Ascending aorta (tissue), 2 donors: ENCODE data around the gene QSOX2. TPM values are rescaled to one million over a fixed set of nuclear protein-coding genes. Genes with fewer than 3 reads are reported as not detected.

Experiments
- DNase-seq, 2 donors: peaks; one replicate each; pipeline ENCODE4 v3.0.0-alpha.2; 2019; ENCODE audit warnings: low spot score in 2 of 2
- H3K27ac ChIP-seq, 2 donors: fragments of 200-600 bp; sonication (generic); one replicate each; pipeline ENCODE4 v1.5.1; 2016 to 2017; ENCODE audit warnings: mild to moderate bottlenecking in 1 of 2
- H3K27me3 ChIP-seq: fragments of 200-600 bp; sonication (generic); one replicate; pipeline ENCODE4 v1.5.1; 2017
- H3K36me3 ChIP-seq, 2 donors: fragments of 200-600 bp; sonication (generic); one replicate each; pipeline ENCODE4 v1.5.1; 2016
- H3K4me1 ChIP-seq, 2 donors: fragments of 200-600 bp; sonication (generic); one replicate each; pipeline ENCODE4 v1.5.1; 2016 to 2017; ENCODE audit warnings: mild to moderate bottlenecking in 1 of 2
- H3K4me3 ChIP-seq, 2 donors: fragments of 200-600 bp; sonication (generic); one replicate each; pipeline ENCODE4 v1.5.1; 2016 to 2017; ENCODE audit warnings: mild to moderate bottlenecking in 1 of 2
- H3K9me3 ChIP-seq, 2 donors: fragments of 200-600 bp; sonication (generic); one replicate each; pipeline ENCODE4 v1.5.1; 2016
- intact Hi-C: fragments of 100-400 bp; cut with DNase I; formaldehyde crosslinking; loops from one replicate; pipeline ENCODE4 v1.15.1; 2023
- total RNA-seq: library from RNA; depleted of rRNA; stranded (reverse); fragments of >200 nt; gene quantifications from one replicate; pipeline ENCODE4 v1.1.0, GENCODE V29; 2016
- TF ChIP-seq, protein P1 (sequence below), 3 experiments: fragments of 200-600 bp in 2 of 3; fragments of 450-650 bp in 1 of 3; sonication (generic) in 2 of 3; IDR thresholded peaks; one replicate each; pipeline ENCODE4 v1.5.1; 2016 to 2019; ENCODE audit warnings: antibody characterized with exemption in 3 of 3, mild to moderate bottlenecking in 1 of 3, moderate library complexity in 1 of 3

The QSOX2 gene
- total RNA-seq, 1 donor from 2014 or later: 3.7 TPM

DNA sequence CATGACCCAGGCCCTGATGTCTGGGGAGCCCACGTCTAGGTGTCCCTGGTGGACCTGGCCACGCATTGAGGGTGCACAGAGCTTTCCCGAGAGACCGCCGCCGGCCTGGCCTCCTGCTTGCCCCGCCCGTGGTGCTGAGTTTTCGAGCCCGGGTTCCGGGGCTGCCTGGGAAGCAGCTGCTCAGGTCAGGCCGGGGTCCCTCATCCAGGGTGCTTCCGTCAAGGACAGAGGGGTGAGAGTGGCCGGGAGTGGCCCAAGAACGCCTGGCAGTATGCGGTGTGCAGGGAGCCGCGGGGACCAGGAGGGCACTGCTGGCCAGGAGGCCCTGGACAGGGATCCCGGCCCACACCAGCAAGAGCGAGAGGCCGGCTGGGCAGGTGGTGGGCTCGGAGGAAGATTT, 38.7 kb upstream of the QSOX2 start:
- intact Hi-C loops: loop anchor here (10.0 kb wide), 1 partner anchor 680 kb away; no protein-coding TSS in a partner anchor
- Histone ChIP-seq H3K4me1 (peaks cover 0 to 3% of the 10 kb centered on the region in 2 donors), H3K4me3 (no peak overlapping the region), H3K9me3 (no peaks in the 10 kb centered on the region), H3K36me3 (no peaks in the 10 kb centered on the region), H3K27me3 (no peaks in the 10 kb centered on the region), H3K27ac (no peak overlapping the region)
- TF ChIP-seq, protein P1, sequence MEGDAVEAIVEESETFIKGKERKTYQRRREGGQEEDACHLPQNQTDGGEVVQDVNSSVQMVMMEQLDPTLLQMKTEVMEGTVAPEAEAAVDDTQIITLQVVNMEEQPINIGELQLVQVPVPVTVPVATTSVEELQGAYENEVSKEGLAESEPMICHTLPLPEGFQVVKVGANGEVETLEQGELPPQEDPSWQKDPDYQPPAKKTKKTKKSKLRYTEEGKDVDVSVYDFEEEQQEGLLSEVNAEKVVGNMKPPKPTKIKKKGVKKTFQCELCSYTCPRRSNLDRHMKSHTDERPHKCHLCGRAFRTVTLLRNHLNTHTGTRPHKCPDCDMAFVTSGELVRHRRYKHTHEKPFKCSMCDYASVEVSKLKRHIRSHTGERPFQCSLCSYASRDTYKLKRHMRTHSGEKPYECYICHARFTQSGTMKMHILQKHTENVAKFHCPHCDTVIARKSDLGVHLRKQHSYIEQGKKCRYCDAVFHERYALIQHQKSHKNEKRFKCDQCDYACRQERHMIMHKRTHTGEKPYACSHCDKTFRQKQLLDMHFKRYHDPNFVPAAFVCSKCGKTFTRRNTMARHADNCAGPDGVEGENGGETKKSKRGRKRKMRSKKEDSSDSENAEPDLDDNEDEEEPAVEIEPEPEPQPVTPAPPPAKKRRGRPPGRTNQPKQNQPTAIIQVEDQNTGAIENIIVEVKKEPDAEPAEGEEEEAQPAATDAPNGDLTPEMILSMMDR (IDR thresholded peaks at IDR 0.05): no peak
- no peak for DNase-seq

DNA sequence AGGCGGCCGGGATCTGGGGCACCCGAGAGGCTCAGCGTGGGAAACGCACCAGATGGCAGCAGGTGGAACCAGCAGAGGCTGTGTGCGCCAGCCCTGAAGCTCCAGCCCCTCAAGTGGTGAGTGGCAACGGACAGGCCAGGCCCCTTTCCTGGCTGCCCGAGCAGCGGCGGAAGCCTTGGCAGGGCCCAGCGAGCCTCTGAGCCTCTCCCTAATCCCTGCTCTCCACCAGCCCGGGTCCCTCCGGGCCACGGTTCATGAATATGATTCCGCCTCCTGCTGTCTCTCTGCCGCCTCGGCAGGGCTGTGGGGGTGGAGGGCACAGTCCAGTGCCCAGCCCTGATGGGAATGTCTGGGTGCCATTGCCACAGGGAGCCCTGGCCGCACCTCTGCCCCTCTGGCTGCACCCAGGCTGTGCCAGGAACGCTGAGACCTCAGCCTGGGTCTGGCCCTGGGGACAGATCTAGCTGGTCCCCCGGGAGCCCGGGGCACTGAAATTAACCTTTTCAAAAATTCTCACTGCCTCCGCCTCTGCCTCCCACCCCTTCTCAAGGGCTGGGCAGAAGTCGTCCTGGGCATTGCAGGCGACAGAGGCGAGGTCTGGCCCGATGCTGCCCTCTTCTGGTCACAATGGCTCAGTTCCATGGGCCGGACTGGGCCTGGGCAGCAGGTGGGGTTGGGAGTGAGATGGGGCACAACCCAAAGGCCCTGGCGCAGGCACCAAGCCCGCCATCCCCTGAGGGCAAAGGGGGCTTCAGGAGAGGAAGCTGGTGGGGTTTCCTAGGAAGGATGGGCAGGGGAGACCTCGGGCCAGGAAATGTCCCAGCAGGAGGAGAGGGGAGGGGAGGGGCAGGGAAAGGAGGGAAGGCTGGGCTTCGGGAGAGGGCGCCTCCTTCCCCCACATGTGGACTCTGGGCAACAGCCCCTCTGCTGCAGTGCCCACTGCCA, 38.0 kb upstream of the QSOX2 start:
- Histone ChIP-seq H3K9me3 (no peaks in the 10 kb centered on the region), H3K4me1 (peaks cover 0 to 3% of the 10 kb centered on the region in 2 donors), H3K36me3 (no peaks in the 10 kb centered on the region), H3K4me3 (peak overlapping the region; percentile 34 to 59), H3K27ac (peak overlapping the region; percentile 51 to 72), H3K27me3 (no peaks in the 10 kb centered on the region)
- intact Hi-C loops: loop anchor here (10.0 kb wide), 1 partner anchor 679 kb away; no protein-coding TSS in a partner anchor
- TF ChIP-seq, protein P1 (IDR thresholded peaks at IDR 0.05): peak; percentile 85 to 92 (median 91)
- DNase-seq: peak in 1 of 2 donors; percentile 86

DNA sequence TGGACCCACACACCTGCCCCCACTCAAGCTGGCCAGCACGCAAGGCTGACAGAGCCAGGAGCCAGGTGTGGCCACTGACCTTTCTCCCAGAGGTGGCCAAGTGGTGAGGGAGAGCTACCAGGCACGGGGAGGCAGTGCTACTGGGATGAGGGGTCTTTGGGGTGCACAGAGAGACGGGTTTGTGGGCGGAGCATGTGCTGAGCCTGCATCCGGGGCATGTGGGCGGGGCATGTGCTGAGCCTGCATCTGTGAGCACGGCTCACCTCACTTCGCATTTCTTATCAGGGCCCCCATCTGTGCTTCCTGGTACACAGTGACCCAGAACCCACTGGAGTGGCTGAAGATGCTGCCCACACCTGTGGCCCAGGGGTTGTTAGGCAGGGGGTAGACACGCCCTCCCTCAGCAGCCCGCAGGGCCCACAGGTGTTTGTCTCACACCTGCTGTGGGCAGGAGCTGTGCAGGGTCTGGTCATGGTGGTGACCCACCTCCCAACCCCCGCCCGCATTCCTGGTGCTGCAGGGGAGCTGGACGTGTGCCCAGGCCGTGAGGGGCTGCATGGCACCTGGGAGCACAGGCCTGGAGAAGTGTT, 36.8 kb upstream of the QSOX2 start:
- H3K27ac ChIP-seq: no peak overlapping the region
- H3K36me3 ChIP-seq: no peaks in the 10 kb centered on the region
- no peaks in the 10 kb centered on the region for H3K27me3 ChIP-seq
- H3K4me3 ChIP-seq: no peak overlapping the region
- intact Hi-C loops: loop anchor here (10.0 kb wide), 1 partner anchor 678 kb away; no protein-coding TSS in a partner anchor
- no peaks in the 10 kb centered on the region for H3K9me3 ChIP-seq
- TF ChIP-seq, protein P1 (IDR thresholded peaks at IDR 0.05): no peak
- peaks cover 0 to 3% of the 10 kb centered on the region in 2 donors for H3K4me1 ChIP-seq
- DNase-seq: no peak

DNA sequence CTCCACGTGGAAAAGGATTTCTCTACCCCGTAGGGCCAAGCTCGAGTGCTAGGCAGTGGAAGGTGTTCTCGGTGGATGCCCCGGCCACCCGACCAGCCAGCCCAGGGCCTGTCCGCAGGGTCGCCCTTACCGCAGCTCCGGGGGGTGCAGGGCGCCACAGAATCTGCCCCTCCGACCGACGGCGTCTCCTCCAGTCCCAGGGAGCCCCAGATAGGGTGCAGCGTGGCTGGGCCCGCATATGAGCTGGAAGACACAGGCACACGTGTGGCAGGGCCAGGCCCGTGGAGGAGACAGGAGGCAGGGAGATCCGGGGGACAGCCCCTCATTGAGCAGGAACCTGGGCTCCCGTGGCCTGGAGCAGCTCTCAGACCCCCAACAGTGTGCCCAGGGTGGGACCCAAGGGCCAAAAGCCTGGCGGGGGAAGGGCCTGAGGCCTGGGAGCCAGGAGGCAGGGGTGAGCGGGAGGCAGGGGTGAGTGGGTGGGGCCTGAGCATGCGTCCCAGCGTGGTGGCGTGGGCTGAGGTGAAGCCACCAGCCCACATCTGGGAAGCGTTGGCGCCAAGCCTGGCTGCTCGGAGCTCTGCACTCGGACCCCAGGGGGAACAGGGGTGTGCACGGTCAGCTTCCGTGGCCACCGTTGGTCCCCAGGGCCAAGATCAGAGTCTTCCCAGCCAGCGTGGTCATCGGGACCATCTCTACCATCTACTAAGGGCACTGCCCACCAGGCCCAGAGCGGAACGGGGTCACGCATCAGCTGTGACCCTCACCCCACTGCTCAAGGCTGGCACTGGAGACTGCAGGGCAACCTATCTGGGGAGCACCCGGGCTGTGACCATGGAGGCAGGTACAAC, 36.0 kb upstream of the QSOX2 start:
- Histone ChIP-seq H3K4me3 (no peak overlapping the region), H3K27ac (no peak overlapping the region), H3K9me3 (no peaks in the 10 kb centered on the region), H3K36me3 (no peaks in the 10 kb centered on the region), H3K4me1 (peaks cover 0 to 3% of the 10 kb centered on the region in 2 donors), H3K27me3 (no peaks in the 10 kb centered on the region)
- intact Hi-C loops: loop anchor here (10.0 kb wide), 1 partner anchor 677 kb away; no protein-coding TSS in a partner anchor
- no peak for DNase-seq
- TF ChIP-seq, protein P1 (IDR thresholded peaks at IDR 0.05): no peak
